HG03045 (cell line): ENCODE results near the gene CEACAM5.

ENCODE experiments used
- ATAC-seq: cut with Tn5 transposase; IDR thresholded peaks from one replicate; pipeline ENCODE4 v1.9.1; 2021; ENCODE audit warnings: mild to moderate bottlenecking, moderate library complexity; ENCODE audit not compliant: unreplicated experiment

The CEACAM5 gene

GRCh38 chr19:41708481-41708880 is at the start of gene CEACAM5:
Gene CEACAM5, plus strand, starts transcription at chr19:41708626. Its CDS starts 106 bp downstream, at chr19:41708732.
- ATAC-seq, result no peak

- no peak for ATAC-seq
Measured at GRCh38 chr19:41666075-41666474, 42.4 kb upstream of the CEACAM5 start.

GRCh38 chr19:41668315-41668714 is 40.1 kb upstream of the CEACAM5 start:
- ATAC-seq, result no peak

GRCh38 chr19:41670755-41671154 is 37.7 kb upstream of the CEACAM5 start:
- no peak for ATAC-seq

GRCh38 chr19:41671486-41671885 is 36.9 kb upstream of the CEACAM5 start:
- no peak for ATAC-seq

GRCh38 chr19:41682437-41682836 is 26.0 kb upstream of the CEACAM5 start:
- ATAC-seq, result no peak

- ATAC-seq, result no peak
Measured at GRCh38 chr19:41687419-41687818, 21.0 kb upstream of the CEACAM5 start.

- no peak for ATAC-seq
Measured at GRCh38 chr19:41688098-41688497, 20.3 kb upstream of the CEACAM5 start, which contains the start of gene CEACAM7. Gene CEACAM7, minus strand, starts transcription at chr19:41688270. Its CDS starts 105 bp downstream, at chr19:41688165.

GRCh38 chr19:41688687-41689086 is 19.7 kb upstream of the CEACAM5 start:
- no peak for ATAC-seq

- no peak for ATAC-seq
Measured at GRCh38 chr19:41689993-41690800, 18.2 kb upstream of the CEACAM5 start.

GRCh38 chr19:41690801-41691065 is 17.7 kb upstream of the CEACAM5 start:
- no peak for ATAC-seq

GRCh38 chr19:41691268-41691970 is 17.0 kb upstream of the CEACAM5 start:
- no peak for ATAC-seq

- ATAC-seq, result no peak
Measured at GRCh38 chr19:41694196-41694595, 14.2 kb upstream of the CEACAM5 start.

- ATAC-seq, result no peak
Measured at GRCh38 chr19:41694831-41695635, 13.4 kb upstream of the CEACAM5 start.

- ATAC-seq, result no peak
Measured at GRCh38 chr19:41695745-41696144, 12.7 kb upstream of the CEACAM5 start.

GRCh38 chr19:41696402-41697197 is 11.8 kb upstream of the CEACAM5 start:
- ATAC-seq, result no peak

- ATAC-seq, result no peak
Measured at GRCh38 chr19:41697198-41697855, 11.1 kb upstream of the CEACAM5 start.

- no peak for ATAC-seq
Measured at GRCh38 chr19:41698746-41699230, 9.6 kb upstream of the CEACAM5 start.

- no peak for ATAC-seq
Measured at GRCh38 chr19:41699231-41699967, 9.0 kb upstream of the CEACAM5 start.
